GM13977 (cell line): ENCODE results near the gene SAMSN1.

Source experiments
- DNase-seq: peaks from one replicate; pipeline ENCODE4 v3.0.0; 2012; ENCODE audit warnings: low spot score
- CTCF ChIP-seq: IDR thresholded peaks from 2 replicates; pipeline ENCODE4 v1.5.1; 2012; ENCODE audit warnings: mild to moderate bottlenecking, control low read depth; ENCODE audit not compliant: insufficient read depth; ENCODE audit errors: extremely low read depth, missing control alignments
- in situ Hi-C: fragments of 300-500 bp; cut with MboI; formaldehyde crosslinking; loops from one replicate; pipeline ENCODE4 v1.12.0; 2022; ENCODE audit warnings: low sequenced_read_pairs, low pct_unique_long_range_greater_than_20kb, mixed read lengths, inconsistent platforms; ENCODE audit not compliant: unreplicated experiment

Gene SAMSN1

GRCh38 chr21:14452031-14452726, 93.9 kb downstream of the SAMSN1 start:
- in situ Hi-C loops = no loop called here
- no peak for DNase-seq
- TF ChIP-seq CTCF = no peak

- in situ Hi-C loops = no loop called here
- DNase-seq = no peak
- TF ChIP-seq CTCF = no peak
Observed at GRCh38 chr21:14451546-14451945, 94.6 kb downstream of the SAMSN1 start.

- no peak for TF ChIP-seq CTCF
- in situ Hi-C loops = loop anchor here (25.0 kb wide), 1 partner anchor 111 kb away; no protein-coding TSS in a partner anchor
- DNase-seq = no peak
Observed at GRCh38 chr21:14448784-14449183, 97.3 kb downstream of the SAMSN1 start.

- TF ChIP-seq CTCF = no peak
- in situ Hi-C loops = loop anchor here (10.0 to 25.0 kb wide), 2 partner anchors 101 to 1037 kb away; no protein-coding TSS in a partner anchor
- no peak for DNase-seq
Observed at GRCh38 chr21:14438211-14438610, 107.9 kb downstream of the SAMSN1 start.

- DNase-seq = no peak
- in situ Hi-C loops = loop anchor here (10.0 to 25.0 kb wide), 2 partner anchors 98 to 1039 kb away; no protein-coding TSS in a partner anchor
- no peak for TF ChIP-seq CTCF
Observed at GRCh38 chr21:14435423-14435822, 110.7 kb downstream of the SAMSN1 start.
